HL-60 (cell line): Measurements from ENCODE around the gene ACACB.

Source experiments
- DNase-seq, 2 experiments: peaks; one replicate each; pipeline ENCODE4 v3.0.0-alpha.2; 2010 to 2020; ENCODE audit warnings: low read depth in 1 of 2, low spot score in 1 of 2
- H3K27ac ChIP-seq: fragments of 250-450 bp; sonication (Bioruptor Pico); replicated peaks from 2 replicates; pipeline ENCODE4 v1.5.1; 2020; ENCODE audit warnings: mild to moderate bottlenecking, moderate library complexity
- H3K27me3 ChIP-seq: fragments of 250-450 bp; sonication (Bioruptor Pico); 2 replicates; pipeline ENCODE4 v1.5.1; 2021; ENCODE audit warnings: mild to moderate bottlenecking, moderate library complexity; ENCODE audit not compliant: insufficient read depth, poor library complexity, severe bottlenecking
- H3K4me3 ChIP-seq: replicated peaks from 2 replicates; pipeline ENCODE4 v1.5.1; 2011; ENCODE audit warnings: mild to moderate bottlenecking, control low read depth, low read length; ENCODE audit not compliant: insufficient read depth
- GABPA ChIP-seq: IDR thresholded peaks from 2 replicates; pipeline ENCODE4 v1.6.1; 2012; ENCODE audit warnings: low read depth
- POLR2AphosphoS5 ChIP-seq: IDR thresholded peaks from 2 replicates; pipeline ENCODE4 v1.6.1; 2012; ENCODE audit warnings: low read depth
- SPI1 ChIP-seq: IDR thresholded peaks from 2 replicates; pipeline ENCODE4 v1.6.1; 2012; ENCODE audit warnings: low read depth, mild to moderate bottlenecking, borderline replicate concordance
- TF ChIP-seq, protein P1 (sequence below): IDR thresholded peaks from one replicate; pipeline ENCODE4 v1.5.1; 2011; ENCODE audit warnings: low read length, control low read depth, inconsistent platforms; ENCODE audit not compliant: insufficient read depth
- TF ChIP-seq, protein P2 (sequence below): IDR thresholded peaks from 2 replicates; pipeline ENCODE4 v1.6.1; 2012; ENCODE audit warnings: low read depth; ENCODE audit not compliant: insufficient replicate concordance

ACACB gene

DNA sequence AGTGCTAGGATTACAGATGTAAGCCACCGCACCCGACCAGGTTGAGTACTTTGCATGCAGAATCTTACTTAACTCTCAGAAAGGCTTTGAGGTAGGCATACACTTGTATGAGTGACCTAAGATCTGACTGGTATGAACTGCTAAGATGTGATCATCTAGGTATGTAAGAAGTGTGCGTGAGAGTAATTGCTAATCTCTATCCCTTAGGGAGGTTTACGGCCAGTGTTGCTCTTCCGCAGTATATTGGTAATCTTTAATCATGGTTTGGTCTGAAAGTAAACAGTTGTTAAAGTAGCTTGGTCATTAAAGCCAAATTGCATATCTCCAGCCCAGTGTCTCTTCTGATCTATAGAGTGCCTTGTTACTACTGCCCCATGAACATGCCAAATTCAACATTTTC is 11.2 kb upstream of the ACACB start:
- Histone ChIP-seq H3K4me3 (no peak overlapping the region), H3K27ac (no peak overlapping the region), H3K27me3 (no peaks in the 10 kb centered on the region)
- no peak for TF ChIP-seq SPI1
- TF ChIP-seq GABPA: no peak
- TF ChIP-seq, protein P1, sequence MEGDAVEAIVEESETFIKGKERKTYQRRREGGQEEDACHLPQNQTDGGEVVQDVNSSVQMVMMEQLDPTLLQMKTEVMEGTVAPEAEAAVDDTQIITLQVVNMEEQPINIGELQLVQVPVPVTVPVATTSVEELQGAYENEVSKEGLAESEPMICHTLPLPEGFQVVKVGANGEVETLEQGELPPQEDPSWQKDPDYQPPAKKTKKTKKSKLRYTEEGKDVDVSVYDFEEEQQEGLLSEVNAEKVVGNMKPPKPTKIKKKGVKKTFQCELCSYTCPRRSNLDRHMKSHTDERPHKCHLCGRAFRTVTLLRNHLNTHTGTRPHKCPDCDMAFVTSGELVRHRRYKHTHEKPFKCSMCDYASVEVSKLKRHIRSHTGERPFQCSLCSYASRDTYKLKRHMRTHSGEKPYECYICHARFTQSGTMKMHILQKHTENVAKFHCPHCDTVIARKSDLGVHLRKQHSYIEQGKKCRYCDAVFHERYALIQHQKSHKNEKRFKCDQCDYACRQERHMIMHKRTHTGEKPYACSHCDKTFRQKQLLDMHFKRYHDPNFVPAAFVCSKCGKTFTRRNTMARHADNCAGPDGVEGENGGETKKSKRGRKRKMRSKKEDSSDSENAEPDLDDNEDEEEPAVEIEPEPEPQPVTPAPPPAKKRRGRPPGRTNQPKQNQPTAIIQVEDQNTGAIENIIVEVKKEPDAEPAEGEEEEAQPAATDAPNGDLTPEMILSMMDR: no peak
- no peak for TF ChIP-seq POLR2AphosphoS5
- TF ChIP-seq, protein P2, sequence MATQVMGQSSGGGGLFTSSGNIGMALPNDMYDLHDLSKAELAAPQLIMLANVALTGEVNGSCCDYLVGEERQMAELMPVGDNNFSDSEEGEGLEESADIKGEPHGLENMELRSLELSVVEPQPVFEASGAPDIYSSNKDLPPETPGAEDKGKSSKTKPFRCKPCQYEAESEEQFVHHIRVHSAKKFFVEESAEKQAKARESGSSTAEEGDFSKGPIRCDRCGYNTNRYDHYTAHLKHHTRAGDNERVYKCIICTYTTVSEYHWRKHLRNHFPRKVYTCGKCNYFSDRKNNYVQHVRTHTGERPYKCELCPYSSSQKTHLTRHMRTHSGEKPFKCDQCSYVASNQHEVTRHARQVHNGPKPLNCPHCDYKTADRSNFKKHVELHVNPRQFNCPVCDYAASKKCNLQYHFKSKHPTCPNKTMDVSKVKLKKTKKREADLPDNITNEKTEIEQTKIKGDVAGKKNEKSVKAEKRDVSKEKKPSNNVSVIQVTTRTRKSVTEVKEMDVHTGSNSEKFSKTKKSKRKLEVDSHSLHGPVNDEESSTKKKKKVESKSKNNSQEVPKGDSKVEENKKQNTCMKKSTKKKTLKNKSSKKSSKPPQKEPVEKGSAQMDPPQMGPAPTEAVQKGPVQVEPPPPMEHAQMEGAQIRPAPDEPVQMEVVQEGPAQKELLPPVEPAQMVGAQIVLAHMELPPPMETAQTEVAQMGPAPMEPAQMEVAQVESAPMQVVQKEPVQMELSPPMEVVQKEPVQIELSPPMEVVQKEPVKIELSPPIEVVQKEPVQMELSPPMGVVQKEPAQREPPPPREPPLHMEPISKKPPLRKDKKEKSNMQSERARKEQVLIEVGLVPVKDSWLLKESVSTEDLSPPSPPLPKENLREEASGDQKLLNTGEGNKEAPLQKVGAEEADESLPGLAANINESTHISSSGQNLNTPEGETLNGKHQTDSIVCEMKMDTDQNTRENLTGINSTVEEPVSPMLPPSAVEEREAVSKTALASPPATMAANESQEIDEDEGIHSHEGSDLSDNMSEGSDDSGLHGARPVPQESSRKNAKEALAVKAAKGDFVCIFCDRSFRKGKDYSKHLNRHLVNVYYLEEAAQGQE: no peak
- DNase-seq: no peak

DNA sequence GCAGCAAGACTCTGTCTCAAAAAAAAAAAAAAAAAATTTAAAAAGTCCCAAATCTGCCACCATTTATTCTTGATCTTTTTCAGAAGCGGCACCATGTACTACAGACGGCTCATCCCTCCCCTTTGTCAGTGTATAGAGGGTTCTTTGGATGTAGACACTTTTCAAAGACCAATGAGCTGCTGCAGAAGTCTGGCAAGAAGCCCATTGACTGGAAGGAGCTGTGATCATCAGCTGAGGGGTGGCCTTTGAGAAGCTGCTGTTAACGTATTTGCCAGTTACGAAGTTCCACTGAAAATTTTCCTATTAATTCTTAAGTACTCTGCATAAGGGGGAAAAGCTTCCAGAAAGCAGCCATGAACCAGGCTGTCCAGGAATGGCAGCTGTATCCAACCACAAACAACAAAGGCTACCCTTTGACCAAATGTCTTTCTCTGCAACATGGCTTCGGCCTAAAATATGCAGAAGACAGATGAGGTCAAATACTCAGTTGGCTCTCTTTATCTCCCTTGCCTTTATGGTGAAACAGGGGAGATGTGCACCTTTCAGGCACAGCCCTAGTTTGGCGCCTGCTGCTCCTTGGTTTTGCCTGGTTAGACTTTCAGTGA is 6.5 kb upstream of the ACACB start:
- Histone ChIP-seq H3K27ac (no peak overlapping the region), H3K27me3 (no peaks in the 10 kb centered on the region), H3K4me3 (no peak overlapping the region)
- TF ChIP-seq, protein P1: no peak
- TF ChIP-seq, protein P2: peak; percentile 22
- DNase-seq: no peak

DNA sequence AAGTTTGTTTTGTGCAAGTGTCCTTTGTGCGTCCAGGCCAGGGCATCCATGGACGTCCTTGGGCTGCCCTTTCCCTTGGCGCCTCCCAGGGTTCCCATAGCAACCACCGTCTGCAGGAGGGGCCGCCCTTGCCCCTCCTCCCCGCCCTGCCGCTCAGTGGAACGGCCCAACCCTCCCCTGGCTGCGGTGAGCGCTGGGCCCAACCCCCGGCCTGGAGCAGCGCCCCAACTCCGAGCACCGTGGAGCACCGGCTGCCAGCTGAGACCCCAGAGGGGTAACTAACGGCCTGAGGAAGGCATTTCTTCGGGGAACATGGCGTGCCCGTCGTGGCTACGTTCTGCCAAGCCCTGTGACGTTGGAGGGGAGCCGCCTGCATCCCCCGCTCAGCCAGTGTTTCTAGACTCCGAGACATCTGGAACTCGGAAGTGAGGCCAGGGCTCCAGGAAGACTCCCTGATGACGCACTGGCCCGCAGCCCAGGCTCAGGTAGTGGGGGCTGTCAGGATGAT is 5.3 kb upstream of the ACACB start:
- Histone ChIP-seq H3K27me3 (no peaks in the 10 kb centered on the region), H3K27ac (no peak overlapping the region), H3K4me3 (no peak overlapping the region)
- TF ChIP-seq POLR2AphosphoS5 (peak; percentile 18; the same call in 1 of the 2 replicates), SPI1 (no peak)
- DNase-seq: no peak

DNA sequence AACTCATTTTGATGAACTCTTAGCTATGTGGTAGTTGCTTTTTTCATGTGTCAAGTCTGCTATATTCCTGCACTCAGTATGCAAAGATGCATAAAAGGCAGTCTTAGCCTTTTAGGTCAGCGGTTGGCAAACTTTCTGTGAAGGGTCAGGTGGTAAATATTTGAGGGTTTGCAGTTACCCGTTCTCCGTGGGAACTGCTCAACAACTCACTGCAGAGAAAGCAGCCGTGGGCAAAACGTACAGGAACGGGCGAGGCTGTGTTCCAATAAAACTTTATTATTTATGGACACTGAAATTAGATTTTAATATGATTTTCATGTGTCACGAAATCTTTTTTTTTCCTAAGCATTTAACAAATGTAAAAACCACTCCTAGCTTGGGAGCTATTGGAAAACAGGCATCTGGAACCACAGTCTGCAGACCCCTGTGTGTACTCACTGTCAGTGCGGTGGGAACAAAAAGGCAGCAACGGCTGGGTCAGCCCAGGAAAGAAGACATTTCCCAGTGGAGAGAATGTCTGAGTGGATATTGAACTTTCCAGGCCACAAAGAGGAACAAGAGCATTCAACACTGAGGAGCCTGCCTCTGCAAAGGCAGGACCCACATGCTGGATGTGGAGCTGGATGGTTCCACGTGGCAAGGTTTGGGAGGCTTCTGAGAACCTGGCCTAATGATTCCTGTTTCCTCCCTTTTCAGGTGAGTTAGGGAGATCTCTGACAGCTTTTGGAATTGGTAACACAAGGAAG is 3.5 kb upstream of the ACACB start:
- DNase-seq: peak in 1 of 2 experiments; percentile 24
- peak overlapping the region; percentile 21; the same call in 1 of the 2 replicates for H3K27ac ChIP-seq

More for the DNA sequence above, 3.5 kb upstream of the ACACB start:
- no peak overlapping the region for H3K4me3 ChIP-seq
- TF ChIP-seq POLR2AphosphoS5 (no peak), SPI1 (no peak), GABPA (no peak)
- TF ChIP-seq, protein P1: no peak
- TF ChIP-seq, protein P2: no peak
- no peaks in the 10 kb centered on the region for H3K27me3 ChIP-seq
